ENCODE measurements around the gene BCAM.

GRCh38 chr19:44845612-44846454 is 36.9 kb downstream of the BCAM start, which contains the start of gene NECTIN2:
- no peak for TF ChIP-seq EZH2phosphoT487 (IDR thresholded peaks at IDR 0.05; ENCODE audit: low read depth)
- TF ChIP-seq, protein P1, sequence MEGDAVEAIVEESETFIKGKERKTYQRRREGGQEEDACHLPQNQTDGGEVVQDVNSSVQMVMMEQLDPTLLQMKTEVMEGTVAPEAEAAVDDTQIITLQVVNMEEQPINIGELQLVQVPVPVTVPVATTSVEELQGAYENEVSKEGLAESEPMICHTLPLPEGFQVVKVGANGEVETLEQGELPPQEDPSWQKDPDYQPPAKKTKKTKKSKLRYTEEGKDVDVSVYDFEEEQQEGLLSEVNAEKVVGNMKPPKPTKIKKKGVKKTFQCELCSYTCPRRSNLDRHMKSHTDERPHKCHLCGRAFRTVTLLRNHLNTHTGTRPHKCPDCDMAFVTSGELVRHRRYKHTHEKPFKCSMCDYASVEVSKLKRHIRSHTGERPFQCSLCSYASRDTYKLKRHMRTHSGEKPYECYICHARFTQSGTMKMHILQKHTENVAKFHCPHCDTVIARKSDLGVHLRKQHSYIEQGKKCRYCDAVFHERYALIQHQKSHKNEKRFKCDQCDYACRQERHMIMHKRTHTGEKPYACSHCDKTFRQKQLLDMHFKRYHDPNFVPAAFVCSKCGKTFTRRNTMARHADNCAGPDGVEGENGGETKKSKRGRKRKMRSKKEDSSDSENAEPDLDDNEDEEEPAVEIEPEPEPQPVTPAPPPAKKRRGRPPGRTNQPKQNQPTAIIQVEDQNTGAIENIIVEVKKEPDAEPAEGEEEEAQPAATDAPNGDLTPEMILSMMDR (IDR thresholded peaks at IDR 0.05; ENCODE audit: low read depth, low read length), result peak; percentile 93

All from OCI-LY3 (cell line).